ENCODE data around the gene TNKS2.
A peak's percentile ranks its signal among the peaks of the same experiment; 100 is the strongest.
"Not testable (repeated sequence)": the region's sequence is repeated elsewhere in the genome, so short reads cannot be mapped to it uniquely, and the experiment has no call there.

TNKS2 gene

GRCh38 chr10:91797048-91797690 lies 1.1 kb upstream of the TNKS2 start:
- no peak for DNase-seq

GRCh38 chr10:91798649-91799611 lies 704 bp downstream of the TNKS2 start:
- peak; percentile 49 for DNase-seq

GRCh38 chr10:91799612-91799975 lies 1.4 kb downstream of the TNKS2 start:
- no peak for DNase-seq

GRCh38 chr10:91800182-91800581 lies 2.0 kb downstream of the TNKS2 start:
- DNase-seq = no peak

GRCh38 chr10:91800756-91801155 lies 2.5 kb downstream of the TNKS2 start:
- DNase-seq = no peak

GRCh38 chr10:91803386-91804125 lies 5.3 kb downstream of the TNKS2 start:
- DNase-seq = no peak

- no peak for DNase-seq
These were observed 5.9 kb downstream of the TNKS2 start for GRCh38 chr10:91804126-91804510.

- DNase-seq = no peak
These were observed 7.0 kb downstream of the TNKS2 start for GRCh38 chr10:91805110-91805838.

- DNase-seq = not testable (repeated sequence)
These were observed 9.0 kb downstream of the TNKS2 start for GRCh38 chr10:91807264-91807663.

GRCh38 chr10:91813251-91813650 lies 15.0 kb downstream of the TNKS2 start:
- no peak for DNase-seq

GRCh38 chr10:91816981-91817380 lies 18.8 kb downstream of the TNKS2 start:
- DNase-seq = no peak

GRCh38 chr10:91820144-91820543 lies 21.9 kb downstream of the TNKS2 start:
- no peak for DNase-seq

GRCh38 chr10:91824076-91824475 lies 25.9 kb downstream of the TNKS2 start:
- DNase-seq = no peak

GRCh38 chr10:91829268-91829667 lies 31.0 kb downstream of the TNKS2 start:
- DNase-seq = no peak

- no peak for DNase-seq
These were observed 40.0 kb downstream of the TNKS2 start for GRCh38 chr10:91838199-91838598.

- no peak for DNase-seq
These were observed 44.9 kb downstream of the TNKS2 start for GRCh38 chr10:91843083-91843482.

- no peak for DNase-seq
These were observed 58.4 kb downstream of the TNKS2 start for GRCh38 chr10:91856637-91857036.

GRCh38 chr10:91860885-91861284 lies 62.7 kb downstream of the TNKS2 start:
- no peak for DNase-seq

GRCh38 chr10:91864099-91864498 lies 65.9 kb downstream of the TNKS2 start:
- no peak for DNase-seq

- no peak for DNase-seq
These were observed 66.5 kb downstream of the TNKS2 start for GRCh38 chr10:91864744-91865143.

GRCh38 chr10:91865562-91866081 lies 67.4 kb downstream of the TNKS2 start:
- no peak for DNase-seq

- DNase-seq = no peak
These were observed 76.9 kb downstream of the TNKS2 start for GRCh38 chr10:91875156-91875555.

GRCh38 chr10:91875779-91876178 lies 77.6 kb downstream of the TNKS2 start:
- DNase-seq = no peak
